ENCODE data around the gene PRR16.

DNA sequence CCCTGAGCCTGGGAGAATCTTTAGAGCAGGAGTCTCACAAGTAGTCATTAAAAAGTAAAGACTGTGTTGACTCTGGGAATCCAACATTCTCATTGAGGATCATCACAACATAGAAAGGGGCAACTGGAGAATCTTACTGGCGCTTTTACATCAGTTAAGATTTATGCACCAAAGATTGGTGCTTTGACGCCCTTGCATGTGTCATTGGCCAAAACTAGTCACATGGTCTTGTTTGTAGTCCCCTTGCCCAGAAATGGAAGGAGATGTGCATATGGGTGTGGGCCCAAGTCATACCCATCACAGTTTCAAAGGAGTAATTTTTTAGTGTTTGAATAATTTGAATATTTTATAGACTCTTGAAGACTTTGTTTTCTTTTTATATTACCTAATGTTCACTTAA is 228.2 kb downstream of the PRR16 start:
- TF ChIP-seq EP300 (IDR thresholded peaks at IDR 0.05) (no peak), POLR2A (IDR thresholded peaks at IDR 0.05; ENCODE audit: low read depth) (no peak), POLR2AphosphoS5 (IDR thresholded peaks at IDR 0.05) (no peak)
- TF ChIP-seq, protein P1, sequence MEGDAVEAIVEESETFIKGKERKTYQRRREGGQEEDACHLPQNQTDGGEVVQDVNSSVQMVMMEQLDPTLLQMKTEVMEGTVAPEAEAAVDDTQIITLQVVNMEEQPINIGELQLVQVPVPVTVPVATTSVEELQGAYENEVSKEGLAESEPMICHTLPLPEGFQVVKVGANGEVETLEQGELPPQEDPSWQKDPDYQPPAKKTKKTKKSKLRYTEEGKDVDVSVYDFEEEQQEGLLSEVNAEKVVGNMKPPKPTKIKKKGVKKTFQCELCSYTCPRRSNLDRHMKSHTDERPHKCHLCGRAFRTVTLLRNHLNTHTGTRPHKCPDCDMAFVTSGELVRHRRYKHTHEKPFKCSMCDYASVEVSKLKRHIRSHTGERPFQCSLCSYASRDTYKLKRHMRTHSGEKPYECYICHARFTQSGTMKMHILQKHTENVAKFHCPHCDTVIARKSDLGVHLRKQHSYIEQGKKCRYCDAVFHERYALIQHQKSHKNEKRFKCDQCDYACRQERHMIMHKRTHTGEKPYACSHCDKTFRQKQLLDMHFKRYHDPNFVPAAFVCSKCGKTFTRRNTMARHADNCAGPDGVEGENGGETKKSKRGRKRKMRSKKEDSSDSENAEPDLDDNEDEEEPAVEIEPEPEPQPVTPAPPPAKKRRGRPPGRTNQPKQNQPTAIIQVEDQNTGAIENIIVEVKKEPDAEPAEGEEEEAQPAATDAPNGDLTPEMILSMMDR (IDR thresholded peaks at IDR 0.05), result no peak

Measured in esophagus muscularis mucosa (tissue), 4 donors.